ENCODE results near the gene AKAP3.

DNA sequence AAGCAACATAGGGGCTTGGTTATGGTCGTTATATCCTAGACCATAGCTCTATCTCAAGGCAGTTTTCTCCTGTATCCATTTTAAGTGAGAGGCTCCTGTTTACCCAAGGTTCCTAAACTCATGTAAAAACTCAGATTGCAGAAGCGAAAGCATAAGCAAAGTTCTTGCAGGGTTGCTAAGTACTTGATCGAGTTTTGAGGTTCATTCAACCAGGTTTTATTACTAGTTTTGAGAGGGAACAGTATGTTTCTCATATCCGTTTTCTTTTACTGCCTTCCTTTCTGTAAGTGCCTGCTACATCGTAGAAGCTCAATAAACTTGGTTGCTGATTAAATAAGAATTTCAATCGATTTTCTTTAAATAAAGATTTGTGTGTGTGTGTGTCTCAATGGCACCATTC, 5.1 kb downstream of the AKAP3 start:
- TF ChIP-seq, protein P1, sequence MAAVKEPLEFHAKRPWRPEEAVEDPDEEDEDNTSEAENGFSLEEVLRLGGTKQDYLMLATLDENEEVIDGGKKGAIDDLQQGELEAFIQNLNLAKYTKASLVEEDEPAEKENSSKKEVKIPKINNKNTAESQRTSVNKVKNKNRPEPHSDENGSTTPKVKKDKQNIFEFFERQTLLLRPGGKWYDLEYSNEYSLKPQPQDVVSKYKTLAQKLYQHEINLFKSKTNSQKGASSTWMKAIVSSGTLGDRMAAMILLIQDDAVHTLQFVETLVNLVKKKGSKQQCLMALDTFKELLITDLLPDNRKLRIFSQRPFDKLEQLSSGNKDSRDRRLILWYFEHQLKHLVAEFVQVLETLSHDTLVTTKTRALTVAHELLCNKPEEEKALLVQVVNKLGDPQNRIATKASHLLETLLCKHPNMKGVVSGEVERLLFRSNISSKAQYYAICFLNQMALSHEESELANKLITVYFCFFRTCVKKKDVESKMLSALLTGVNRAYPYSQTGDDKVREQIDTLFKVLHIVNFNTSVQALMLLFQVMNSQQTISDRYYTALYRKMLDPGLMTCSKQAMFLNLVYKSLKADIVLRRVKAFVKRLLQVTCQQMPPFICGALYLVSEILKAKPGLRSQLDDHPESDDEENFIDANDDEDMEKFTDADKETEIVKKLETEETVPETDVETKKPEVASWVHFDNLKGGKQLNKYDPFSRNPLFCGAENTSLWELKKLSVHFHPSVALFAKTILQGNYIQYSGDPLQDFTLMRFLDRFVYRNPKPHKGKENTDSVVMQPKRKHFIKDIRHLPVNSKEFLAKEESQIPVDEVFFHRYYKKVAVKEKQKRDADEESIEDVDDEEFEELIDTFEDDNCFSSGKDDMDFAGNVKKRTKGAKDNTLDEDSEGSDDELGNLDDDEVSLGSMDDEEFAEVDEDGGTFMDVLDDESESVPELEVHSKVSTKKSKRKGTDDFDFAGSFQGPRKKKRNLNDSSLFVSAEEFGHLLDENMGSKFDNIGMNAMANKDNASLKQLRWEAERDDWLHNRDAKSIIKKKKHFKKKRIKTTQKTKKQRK (IDR thresholded peaks at IDR 0.05; ENCODE audit: low read depth, low read length): no peak
- TF ChIP-seq RAD21 (IDR thresholded peaks at IDR 0.05; ENCODE audit: insufficient read depth, low read depth, low read length): no peak
- TF ChIP-seq MXI1 (IDR thresholded peaks at IDR 0.05; ENCODE audit: low read depth, low read length): no peak
- no peak for TF ChIP-seq SIX5 (IDR thresholded peaks at IDR 0.05; ENCODE audit: low read depth, low read length, severe bottlenecking)
- TF ChIP-seq SMAD1 (IDR thresholded peaks at IDR 0.05; ENCODE audit: low read depth, partially characterized antibody): no peak
- TF ChIP-seq, protein P2, sequence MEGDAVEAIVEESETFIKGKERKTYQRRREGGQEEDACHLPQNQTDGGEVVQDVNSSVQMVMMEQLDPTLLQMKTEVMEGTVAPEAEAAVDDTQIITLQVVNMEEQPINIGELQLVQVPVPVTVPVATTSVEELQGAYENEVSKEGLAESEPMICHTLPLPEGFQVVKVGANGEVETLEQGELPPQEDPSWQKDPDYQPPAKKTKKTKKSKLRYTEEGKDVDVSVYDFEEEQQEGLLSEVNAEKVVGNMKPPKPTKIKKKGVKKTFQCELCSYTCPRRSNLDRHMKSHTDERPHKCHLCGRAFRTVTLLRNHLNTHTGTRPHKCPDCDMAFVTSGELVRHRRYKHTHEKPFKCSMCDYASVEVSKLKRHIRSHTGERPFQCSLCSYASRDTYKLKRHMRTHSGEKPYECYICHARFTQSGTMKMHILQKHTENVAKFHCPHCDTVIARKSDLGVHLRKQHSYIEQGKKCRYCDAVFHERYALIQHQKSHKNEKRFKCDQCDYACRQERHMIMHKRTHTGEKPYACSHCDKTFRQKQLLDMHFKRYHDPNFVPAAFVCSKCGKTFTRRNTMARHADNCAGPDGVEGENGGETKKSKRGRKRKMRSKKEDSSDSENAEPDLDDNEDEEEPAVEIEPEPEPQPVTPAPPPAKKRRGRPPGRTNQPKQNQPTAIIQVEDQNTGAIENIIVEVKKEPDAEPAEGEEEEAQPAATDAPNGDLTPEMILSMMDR (IDR thresholded peaks at IDR 0.05 in 2 of 3, conservative IDR thresholded peaks at IDR 0.05 in 1 of 3; ENCODE audit: control insufficient read depth in 2 of 3, extremely low read depth in 1 of 3, insufficient read depth in 1 of 3, low read depth in 3 of 3, low read length in 3 of 3): no peak
